Neural progenitor cell (in vitro differentiated cells): ENCODE data around the gene PRSS57. TPM values are rescaled to one million over a fixed set of nuclear protein-coding genes. Genes with fewer than 3 reads are reported as not detected.

Experiments used
- DNase-seq: peaks from one replicate; pipeline ENCODE4 v3.0.0-alpha.2; 2016; ENCODE audit warnings: low spot score
- H2AFZ ChIP-seq: fragments of 200-600 bp; sonication (generic); replicated peaks from 2 replicates; pipeline ENCODE4 v1.6.1; 2016; ENCODE audit warnings: antibody characterized with exemption
- H3F3A ChIP-seq: fragments of 200-600 bp; sonication (generic); 2 replicates; pipeline ENCODE4 v1.6.1; 2016; ENCODE audit warnings: antibody characterized with exemption, low read depth
- H3K27ac ChIP-seq: fragments of 200-600 bp; sonication (generic); 2 replicates; pipeline ENCODE4 v1.5.1; 2016; ENCODE audit warnings: mild to moderate bottlenecking
- H3K27me3 ChIP-seq: fragments of 200-600 bp; sonication (generic); 2 replicates; pipeline ENCODE4 v1.6.1; 2016; ENCODE audit warnings: mild to moderate bottlenecking, moderate library complexity
- H3K36me3 ChIP-seq: fragments of 200-600 bp; sonication (generic); 2 replicates; pipeline ENCODE4 v1.5.1; 2016
- H3K4me1 ChIP-seq: fragments of 200-600 bp; sonication (generic); 2 replicates; pipeline ENCODE4 v1.6.1; 2016; ENCODE audit warnings: mixed run types
- H3K4me2 ChIP-seq: fragments of 200-600 bp; sonication (generic); 2 replicates; pipeline ENCODE4 v1.6.1; 2016
- H3K4me3 ChIP-seq: fragments of 200-600 bp; sonication (generic); 2 replicates; pipeline ENCODE4 v1.5.1; 2016
- H3K79me2 ChIP-seq: fragments of 200-600 bp; sonication (generic); 2 replicates; pipeline ENCODE4 v1.6.1; 2016; ENCODE audit warnings: low read depth
- H3K9ac ChIP-seq: fragments of 200-600 bp; sonication (generic); 2 replicates; pipeline ENCODE4 v1.6.1; 2016
- H3K9me3 ChIP-seq: fragments of 200-600 bp; sonication (generic); 2 replicates; pipeline ENCODE4 v1.5.1; 2016; ENCODE audit warnings: low read depth
- H4K20me1 ChIP-seq: fragments of 200-600 bp; sonication (generic); 2 replicates; pipeline ENCODE4 v1.6.1; 2016; ENCODE audit warnings: low read depth
- H3K27ac Mint-ChIP-seq: 3 replicates; pipeline ENCODE4 v1.8.0; 2021; ENCODE audit warnings: mixed read lengths
- H3K27me3 Mint-ChIP-seq: 2 replicates; pipeline ENCODE4 v1.8.0; 2022; ENCODE audit warnings: low read depth, mild to moderate bottlenecking, inconsistent platforms, moderate library complexity, mixed read lengths; ENCODE audit not compliant: insufficient read depth
- H3K36me3 Mint-ChIP-seq: 3 replicates; pipeline ENCODE4 v1.8.0; 2021; ENCODE audit warnings: mixed read lengths
- H3K4me1 Mint-ChIP-seq: 3 replicates; pipeline ENCODE4 v1.8.0; 2021; ENCODE audit warnings: mixed read lengths
- H3K4me3 Mint-ChIP-seq: 3 replicates; pipeline ENCODE4 v1.8.0; 2021; ENCODE audit warnings: mild to moderate bottlenecking, moderate library complexity, mixed read lengths
- H3K9me3 Mint-ChIP-seq: 3 replicates; pipeline ENCODE4 v1.8.0; 2020; ENCODE audit warnings: mixed read lengths
- CTCF ChIP-seq: fragments of 200-600 bp; sonication (generic); IDR thresholded peaks from 2 replicates; pipeline ENCODE4 v1.5.1; 2017; ENCODE audit warnings: antibody characterized with exemption, mild to moderate bottlenecking
- EZH2 ChIP-seq: fragments of 200-600 bp; sonication (generic); IDR thresholded peaks from 2 replicates; pipeline ENCODE4 v1.6.1; 2017; ENCODE audit warnings: antibody characterized with exemption, mild to moderate bottlenecking, moderate library complexity
- EZH2phosphoT487 ChIP-seq: fragments of 200-600 bp; sonication (generic); IDR thresholded peaks from 2 replicates; pipeline ENCODE4 v1.6.1; 2017; ENCODE audit warnings: antibody characterized with exemption
- total RNA-seq: library from RNA; depleted of rRNA; stranded (reverse); fragments of >200 nt; gene quantifications from 2 replicates; pipeline ENCODE4 v1.2.3, GENCODE V29; 2015; ENCODE audit warnings: low replicate concordance

Gene PRSS57
- total RNA-seq, 1 donor from 2014 or later: not detected

- Histone ChIP-seq H3F3A (peaks cover 6% of the 10 kb centered on the region), H2AFZ (no peak overlapping the region), H3K36me3 (no peaks in the 10 kb centered on the region), H3K27ac (no peak overlapping the region), H3K4me3 (no peak overlapping the region), H4K20me1 (peaks cover 85% of the 10 kb centered on the region), H3K79me2 (peaks cover 88% of the 10 kb centered on the region), H3K9me3 (no peaks in the 10 kb centered on the region), H3K9ac (no peak overlapping the region), H3K27me3 (no peaks in the 10 kb centered on the region), H3K4me1 (peaks cover 12% of the 10 kb centered on the region), H3K4me2 (no peak overlapping the region)
- no peak overlapping the region for H3K4me3 Mint-ChIP-seq
- no peaks in the 10 kb centered on the region for H3K36me3 Mint-ChIP-seq
- peaks cover 20% of the 10 kb centered on the region for H3K4me1 Mint-ChIP-seq
- TF ChIP-seq CTCF: no peak
- no peak for TF ChIP-seq EZH2phosphoT487
- no peak for TF ChIP-seq EZH2
- peak overlapping the region; percentile 37 for H3K27ac Mint-ChIP-seq
- H3K9me3 Mint-ChIP-seq: peaks cover under 1% of the 10 kb centered on the region
- no peaks in the 10 kb centered on the region for H3K27me3 Mint-ChIP-seq
- no peak for DNase-seq
Observed at GRCh38 chr19:658916-659839, 36.1 kb downstream of the PRSS57 start.

- Histone ChIP-seq H3K9ac (peak overlapping the region; percentile 14), H3K4me1 (peaks cover 12% of the 10 kb centered on the region), H3K36me3 (no peaks in the 10 kb centered on the region), H3K27me3 (no peaks in the 10 kb centered on the region), H3K4me3 (no peak overlapping the region), H4K20me1 (peaks cover 94% of the 10 kb centered on the region), H3F3A (no peaks in the 10 kb centered on the region), H3K27ac (no peak overlapping the region), H3K79me2 (peaks cover 97% of the 10 kb centered on the region), H3K4me2 (no peak overlapping the region), H2AFZ (no peak overlapping the region), H3K9me3 (no peaks in the 10 kb centered on the region)
- no peaks in the 10 kb centered on the region for H3K27me3 Mint-ChIP-seq
- no peaks in the 10 kb centered on the region for H3K9me3 Mint-ChIP-seq
- H3K4me1 Mint-ChIP-seq: peaks cover 16% of the 10 kb centered on the region
- no peaks in the 10 kb centered on the region for H3K36me3 Mint-ChIP-seq
- no peak for DNase-seq
- H3K27ac Mint-ChIP-seq: no peak overlapping the region
- TF ChIP-seq EZH2 (no peak), EZH2phosphoT487 (no peak), CTCF (no peak)
- no peak overlapping the region for H3K4me3 Mint-ChIP-seq
Observed at GRCh38 chr19:658059-658839, 37.0 kb downstream of the PRSS57 start.

GRCh38 chr19:657611-658010, 37.6 kb downstream of the PRSS57 start:
- Histone ChIP-seq H3K36me3 (no peaks in the 10 kb centered on the region), H3K9ac (no peak overlapping the region), H3K4me2 (no peak overlapping the region), H4K20me1 (peaks cover 98% of the 10 kb centered on the region), H3K79me2 (peaks cover 100% of the 10 kb centered on the region), H3K27ac (no peak overlapping the region), H3K27me3 (no peaks in the 10 kb centered on the region), H3K9me3 (no peaks in the 10 kb centered on the region), H2AFZ (no peak overlapping the region), H3K4me3 (no peak overlapping the region), H3K4me1 (peaks cover 12% of the 10 kb centered on the region), H3F3A (no peaks in the 10 kb centered on the region)
- Mint-ChIP-seq H3K36me3 (no peaks in the 10 kb centered on the region), H3K27me3 (no peaks in the 10 kb centered on the region), H3K27ac (no peak overlapping the region), H3K4me3 (no peak overlapping the region), H3K4me1 (peaks cover 16% of the 10 kb centered on the region), H3K9me3 (no peaks in the 10 kb centered on the region)
- TF ChIP-seq EZH2phosphoT487: no peak
- no peak for TF ChIP-seq EZH2
- TF ChIP-seq CTCF: no peak
- DNase-seq: no peak
